Mucosa of descending colon (tissue), 3 donors: Measurements from ENCODE around the gene KRT6B. TPM values are rescaled to one million over a fixed set of nuclear protein-coding genes. Genes with fewer than 3 reads are reported as not detected.

Experiments
- ATAC-seq: fragments of 200-7000 bp; cut with Tn5 transposase; one replicate; pipeline ENCODE4 v1.9.1; 2020; ENCODE audit warnings: mild to moderate bottlenecking, moderate library complexity
- DNase-seq, 3 donors: peaks; one replicate each; pipeline ENCODE4 v3.0.0-alpha.2; 2020
- H3K36me3 ChIP-seq: fragments of 200-600 bp; one replicate; pipeline ENCODE4 v1.8.0; 2021; ENCODE audit warnings: low read depth, mild to moderate bottlenecking
- H3K4me1 ChIP-seq: fragments of 200-600 bp; one replicate; pipeline ENCODE4 v1.8.0; 2021; ENCODE audit warnings: low read depth, mild to moderate bottlenecking
- H3K4me3 ChIP-seq: fragments of 200-600 bp; one replicate; pipeline ENCODE4 v1.8.0; 2021; ENCODE audit warnings: mild to moderate bottlenecking
- H3K9me3 ChIP-seq: fragments of 200-600 bp; one replicate; pipeline ENCODE4 v1.8.0; 2021; ENCODE audit warnings: mild to moderate bottlenecking
- intact Hi-C, 2 donors: fragments of 100-400 bp; cut with DNase I in 1 of 2; cut with micrococcal nuclease in 1 of 2; formaldehyde crosslinking; loops; one replicate each; pipeline versions ENCODE4 v1.11.0 to v1.11.1; 2022; cut with DNase I, micrococcal nuclease
- total RNA-seq, 3 donors: library from RNA; stranded (reverse); fragmentation: NEBNext Ultra II Directional in 2 of 3; extraction: Animal tissue kit (Norgen Biotek cat#: 25700) in 2 of 3; gene quantifications; one replicate each; pipeline versions ENCODE4 v1.2.1 to v1.2.4, GENCODE V29; 2021 to 2023
- TF ChIP-seq, protein P1 (sequence below): fragments of 200-600 bp; IDR thresholded peaks from one replicate; pipeline ENCODE4 v1.8.0; 2022; ENCODE audit warnings: antibody characterized with exemption, mild to moderate bottlenecking
- donor health status: DM: no; HTN: no; CAD: no; lungs with moderate emphysema.
- donor health status: DM: no; HTN: no; CAD: no.
- donor health status: DM: no; HTN: yes; CAD: no.

KRT6B gene
- total RNA-seq, 3 donors from 2014 or later: not detected

DNA sequence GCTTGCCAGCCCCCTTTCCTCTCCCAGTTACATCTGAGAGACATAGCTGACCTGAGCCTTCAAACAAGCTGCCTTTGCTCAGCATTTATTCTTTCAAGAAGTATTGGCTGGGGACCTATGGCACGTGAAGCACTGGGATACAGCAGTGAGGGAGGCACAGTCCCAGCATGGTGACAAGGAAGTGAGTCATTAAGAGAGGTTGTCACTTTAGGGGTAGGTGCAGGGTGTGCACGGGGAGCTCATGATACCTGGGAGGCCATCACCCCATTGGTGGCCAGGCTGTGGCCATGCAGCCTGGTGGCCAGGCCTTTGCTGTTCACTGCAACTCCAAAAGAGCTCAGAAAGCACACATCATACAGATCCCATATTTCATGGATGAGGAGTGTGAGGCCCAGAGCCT is 12.1 kb downstream of the KRT6B start:
- no peak for DNase-seq
- Histone ChIP-seq H3K9me3 (no peaks in the 10 kb centered on the region), H3K4me3 (no peak overlapping the region), H3K36me3 (no peaks in the 10 kb centered on the region), H3K4me1 (peaks cover 8% of the 10 kb centered on the region)
- TF ChIP-seq, protein P1, sequence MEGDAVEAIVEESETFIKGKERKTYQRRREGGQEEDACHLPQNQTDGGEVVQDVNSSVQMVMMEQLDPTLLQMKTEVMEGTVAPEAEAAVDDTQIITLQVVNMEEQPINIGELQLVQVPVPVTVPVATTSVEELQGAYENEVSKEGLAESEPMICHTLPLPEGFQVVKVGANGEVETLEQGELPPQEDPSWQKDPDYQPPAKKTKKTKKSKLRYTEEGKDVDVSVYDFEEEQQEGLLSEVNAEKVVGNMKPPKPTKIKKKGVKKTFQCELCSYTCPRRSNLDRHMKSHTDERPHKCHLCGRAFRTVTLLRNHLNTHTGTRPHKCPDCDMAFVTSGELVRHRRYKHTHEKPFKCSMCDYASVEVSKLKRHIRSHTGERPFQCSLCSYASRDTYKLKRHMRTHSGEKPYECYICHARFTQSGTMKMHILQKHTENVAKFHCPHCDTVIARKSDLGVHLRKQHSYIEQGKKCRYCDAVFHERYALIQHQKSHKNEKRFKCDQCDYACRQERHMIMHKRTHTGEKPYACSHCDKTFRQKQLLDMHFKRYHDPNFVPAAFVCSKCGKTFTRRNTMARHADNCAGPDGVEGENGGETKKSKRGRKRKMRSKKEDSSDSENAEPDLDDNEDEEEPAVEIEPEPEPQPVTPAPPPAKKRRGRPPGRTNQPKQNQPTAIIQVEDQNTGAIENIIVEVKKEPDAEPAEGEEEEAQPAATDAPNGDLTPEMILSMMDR: no peak
- intact Hi-C loops: no loop called here
- no peak for ATAC-seq

- intact Hi-C loops: no loop called here
- H3K36me3 ChIP-seq: no peaks in the 10 kb centered on the region
- H3K4me3 ChIP-seq: no peak overlapping the region
- peaks cover 8% of the 10 kb centered on the region for H3K4me1 ChIP-seq
- TF ChIP-seq, protein P1: no peak
- no peak for DNase-seq
- no peak for ATAC-seq
- H3K9me3 ChIP-seq: no peaks in the 10 kb centered on the region
Measured at GRCh38 chr12:52439420-52439819, 12.5 kb downstream of the KRT6B start.

- DNase-seq (no peak), ATAC-seq (peak; percentile 37)
- H3K4me3 ChIP-seq: no peak overlapping the region
- TF ChIP-seq, protein P1: no peak
- H3K4me1 ChIP-seq: peaks cover 8% of the 10 kb centered on the region
- intact Hi-C loops: no loop called here
- H3K9me3 ChIP-seq: no peaks in the 10 kb centered on the region
- no peaks in the 10 kb centered on the region for H3K36me3 ChIP-seq
Measured at GRCh38 chr12:52438305-52439301, 13.3 kb downstream of the KRT6B start.

DNA sequence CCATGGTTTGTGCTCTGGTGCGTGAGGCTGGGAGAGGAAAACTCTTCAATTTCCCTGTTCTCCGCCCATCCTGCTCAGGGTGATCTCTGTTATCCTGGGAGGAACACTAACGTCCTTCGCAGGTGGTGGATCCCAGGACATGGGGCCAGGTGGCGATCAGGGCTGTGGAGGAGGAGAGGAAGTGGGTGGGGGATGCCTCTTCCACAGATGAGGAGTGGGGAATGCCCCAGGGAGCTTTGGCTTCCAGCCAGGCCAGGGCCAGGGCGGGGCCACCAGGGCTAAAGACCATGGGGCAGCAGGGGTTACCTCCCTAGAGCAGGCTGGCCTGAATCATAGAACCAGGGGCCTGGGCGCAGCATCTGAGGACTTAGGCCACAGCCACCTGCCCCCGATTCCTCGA is 14.4 kb downstream of the KRT6B start:
- TF ChIP-seq, protein P1: no peak
- H3K36me3 ChIP-seq: no peaks in the 10 kb centered on the region
- intact Hi-C loops: no loop called here
- no peaks in the 10 kb centered on the region for H3K9me3 ChIP-seq
- H3K4me3 ChIP-seq: no peak overlapping the region
- peaks cover 8% of the 10 kb centered on the region for H3K4me1 ChIP-seq
- ATAC-seq (peak; percentile 21), DNase-seq (peak in 1 of 3 donors; percentile 47)

GRCh38 chr12:52436828-52437474 is 15.0 kb downstream of the KRT6B start:
- H3K4me3 ChIP-seq: no peak overlapping the region
- DNase-seq: no peak
- intact Hi-C loops: no loop called here
- ATAC-seq: peak; percentile 27
- TF ChIP-seq, protein P1: no peak
- no peaks in the 10 kb centered on the region for H3K36me3 ChIP-seq
- peaks cover 8% of the 10 kb centered on the region for H3K4me1 ChIP-seq
- H3K9me3 ChIP-seq: no peaks in the 10 kb centered on the region
